ENCODE results near the gene RNF213.
A peak's percentile ranks its signal among the peaks of the same experiment; 100 is the strongest.

RNF213 gene

GRCh38 chr17:80263253-80264204 is 2.9 kb downstream of the RNF213 start:
- H3K9ac ChIP-seq (ENCODE audit: low read length), result peak overlapping the region; percentile 95
- peak overlapping the region; percentile 40 to 41 for H3K4ac ChIP-seq (ENCODE audit: low read depth in 1 of 2, low read length in 2 of 2)
- H3K27ac ChIP-seq (ENCODE audit: low read length, poor library complexity, severe bottlenecking), result peak overlapping the region; percentile 60
- H3K4me1 ChIP-seq (ENCODE audit: control insufficient read depth, insufficient read depth, low read depth, low read length), result peaks cover 36% of the 10 kb centered on the region
- H2BK12ac ChIP-seq (ENCODE audit: low read length in 2 of 2), result peak overlapping the region in 1 of 2 experiments; percentile 45
- H3K27me3 ChIP-seq (ENCODE audit: control insufficient read depth in 1 of 2, insufficient read depth in 1 of 2, low read length in 2 of 2), result no peaks in the 10 kb centered on the region
- H3K4me3 ChIP-seq (ENCODE audit: insufficient read depth in 1 of 2, low read depth in 1 of 2, low read length in 2 of 2), result peak overlapping the region in 1 of 2 experiments; percentile 88
- peak overlapping the region; percentile 41 for H3K4me2 ChIP-seq (ENCODE audit: low read length, poor library complexity, severe bottlenecking)
- H2BK120ac ChIP-seq (ENCODE audit: low read depth, low read length), result peak overlapping the region; percentile 68
- peak overlapping the region in 1 of 2 experiments; percentile 13 for H3K14ac ChIP-seq (ENCODE audit: low read length in 2 of 2)
- H4K91ac ChIP-seq (ENCODE audit: low read length), result peak overlapping the region; percentile 52
- WGBS, result 89% methylated on average over 15 of the region's 19 CpGs
- H4K8ac ChIP-seq (ENCODE audit: low read length), result peak overlapping the region; percentile 83
- H2BK15ac ChIP-seq (ENCODE audit: low read depth, poor library complexity, severe bottlenecking), result peak overlapping the region; percentile 21
- H2AK5ac ChIP-seq (ENCODE audit: low read length, severe bottlenecking), result peak overlapping the region; percentile 79
- peak; percentile 88 for DNase-seq
- no peak overlapping the region for H2AFZ ChIP-seq (ENCODE audit: low read depth, low read length)
- no peak overlapping the region for H3K23ac ChIP-seq (ENCODE audit: low read length in 2 of 2)
- H3K18ac ChIP-seq (ENCODE audit: low read depth in 1 of 2, low read length in 2 of 2), result peak overlapping the region; percentile 10 to 58
- H3K36me3 ChIP-seq (ENCODE audit: control insufficient read depth in 1 of 2, insufficient read depth in 2 of 2, low read depth in 1 of 2, low read length in 2 of 2), result peaks cover 17 to 36% of the 10 kb centered on the region in 2 experiments
- H3K9me3 ChIP-seq (ENCODE audit: control insufficient read depth, low read length), result no peaks in the 10 kb centered on the region
- H3K79me1 ChIP-seq (replicated peaks; ENCODE audit: low read length, poor library complexity, severe bottlenecking), result peaks cover 24% of the 10 kb centered on the region
- peak overlapping the region; percentile 37 for H2BK5ac ChIP-seq (ENCODE audit: low read depth, low read length, poor library complexity, severe bottlenecking)

DNA sequence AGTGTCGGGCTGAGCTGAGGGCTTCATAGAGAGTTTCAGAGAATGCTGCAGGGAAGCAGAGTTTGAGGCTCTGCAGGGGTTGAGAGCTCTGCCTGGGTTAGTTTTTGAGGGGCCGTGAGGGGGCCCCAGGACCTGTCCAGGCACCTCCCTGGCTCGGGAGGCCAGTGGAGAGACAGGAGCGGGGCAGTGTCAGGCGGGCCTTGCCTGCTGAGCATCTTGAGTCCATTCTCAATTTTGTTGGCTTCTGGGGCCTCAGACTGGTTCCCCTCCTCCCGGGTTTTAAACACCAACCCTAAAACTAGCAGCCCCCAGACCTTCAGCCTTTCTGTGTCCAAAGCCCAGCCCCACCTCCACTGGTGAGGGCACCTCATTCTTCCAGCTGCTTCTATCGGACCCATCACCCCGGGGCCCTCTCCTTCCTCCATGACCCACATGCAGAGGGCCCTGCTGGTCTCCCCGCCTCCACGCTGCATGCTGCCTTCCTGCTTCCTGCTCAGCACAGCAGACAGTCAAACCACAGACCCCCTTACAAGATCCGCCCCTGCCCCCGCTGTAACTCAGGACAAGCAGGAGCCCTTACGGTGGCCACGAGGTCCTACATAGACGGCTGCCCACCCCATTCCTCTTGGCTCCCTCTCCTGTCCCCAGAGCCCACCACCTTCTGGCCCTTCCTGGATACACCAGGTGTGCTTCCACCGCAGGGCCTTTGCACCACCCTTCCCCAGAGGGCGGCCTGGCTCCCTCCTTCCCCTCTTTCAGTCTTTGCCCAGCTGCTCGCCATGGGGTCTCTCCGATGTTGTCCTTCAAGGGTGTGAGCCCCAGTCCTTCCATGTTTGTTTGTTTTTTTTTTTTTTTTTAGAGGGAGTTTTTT is 3.8 kb downstream of the RNF213 start:
- Histone ChIP-seq H2AFZ (ENCODE audit: low read depth, low read length) (no peak overlapping the region), H4K91ac (ENCODE audit: low read length) (peak overlapping the region; percentile 37), H4K8ac (ENCODE audit: low read length) (no peak overlapping the region), H3K36me3 (ENCODE audit: control insufficient read depth in 1 of 2, insufficient read depth in 2 of 2, low read depth in 1 of 2, low read length in 2 of 2) (peaks cover 21 to 45% of the 10 kb centered on the region in 2 experiments), H3K9me3 (ENCODE audit: control insufficient read depth, low read length) (no peaks in the 10 kb centered on the region), H2BK15ac (ENCODE audit: low read depth, poor library complexity, severe bottlenecking) (no peak overlapping the region), H2BK120ac (ENCODE audit: low read depth, low read length) (no peak overlapping the region), H3K9ac (ENCODE audit: low read length) (peak overlapping the region; percentile 95), H3K27ac (ENCODE audit: low read length, poor library complexity, severe bottlenecking) (no peak overlapping the region), H3K23ac (ENCODE audit: low read length in 2 of 2) (no peak overlapping the region), H3K4me1 (ENCODE audit: control insufficient read depth, insufficient read depth, low read depth, low read length) (peaks cover 35% of the 10 kb centered on the region), H3K4me2 (ENCODE audit: low read length, poor library complexity, severe bottlenecking) (no peak overlapping the region), H3K18ac (ENCODE audit: low read depth in 1 of 2, low read length in 2 of 2) (no peak overlapping the region), H2AK5ac (ENCODE audit: low read length, severe bottlenecking) (peak overlapping the region; percentile 7), H3K27me3 (ENCODE audit: control insufficient read depth in 1 of 2, insufficient read depth in 1 of 2, low read length in 2 of 2) (no peaks in the 10 kb centered on the region), H3K4me3 (ENCODE audit: insufficient read depth in 1 of 2, low read depth in 1 of 2, low read length in 2 of 2) (peak overlapping the region in 1 of 2 experiments; percentile 88), H3K79me1 (replicated peaks; ENCODE audit: low read length, poor library complexity, severe bottlenecking) (peaks cover 28% of the 10 kb centered on the region), H3K4ac (ENCODE audit: low read depth in 1 of 2, low read length in 2 of 2) (no peak overlapping the region), H3K14ac (ENCODE audit: low read length in 2 of 2) (no peak overlapping the region), H2BK12ac (ENCODE audit: low read length in 2 of 2) (no peak overlapping the region), H2BK5ac (ENCODE audit: low read depth, low read length, poor library complexity, severe bottlenecking) (no peak overlapping the region)
- DNase-seq, result no peak
- 95% methylated on average over 17 of the region's 19 CpGs for WGBS

- H2BK5ac ChIP-seq (ENCODE audit: low read depth, low read length, poor library complexity, severe bottlenecking), result no peak overlapping the region
- no peak overlapping the region for H2AFZ ChIP-seq (ENCODE audit: low read depth, low read length)
- WGBS, result 97% methylated on average over 17 of the region's 17 CpGs
- no peak overlapping the region for H3K27ac ChIP-seq (ENCODE audit: low read length, poor library complexity, severe bottlenecking)
- H2BK120ac ChIP-seq (ENCODE audit: low read depth, low read length), result no peak overlapping the region
- H2BK15ac ChIP-seq (ENCODE audit: low read depth, poor library complexity, severe bottlenecking), result no peak overlapping the region
- no peak overlapping the region for H2AK5ac ChIP-seq (ENCODE audit: low read length, severe bottlenecking)
- peaks cover 26 to 54% of the 10 kb centered on the region in 2 experiments for H3K36me3 ChIP-seq (ENCODE audit: control insufficient read depth in 1 of 2, insufficient read depth in 2 of 2, low read depth in 1 of 2, low read length in 2 of 2)
- H2BK12ac ChIP-seq (ENCODE audit: low read length in 2 of 2), result no peak overlapping the region
- peaks cover 29% of the 10 kb centered on the region for H3K4me1 ChIP-seq (ENCODE audit: control insufficient read depth, insufficient read depth, low read depth, low read length)
- H3K14ac ChIP-seq (ENCODE audit: low read length in 2 of 2), result no peak overlapping the region
- no peak for DNase-seq
- H3K9ac ChIP-seq (ENCODE audit: low read length), result no peak overlapping the region
- H3K4me3 ChIP-seq (ENCODE audit: insufficient read depth in 1 of 2, low read depth in 1 of 2, low read length in 2 of 2), result no peak overlapping the region
- no peak overlapping the region for H3K18ac ChIP-seq (ENCODE audit: low read depth in 1 of 2, low read length in 2 of 2)
- H3K23ac ChIP-seq (ENCODE audit: low read length in 2 of 2), result no peak overlapping the region
- H3K4ac ChIP-seq (ENCODE audit: low read depth in 1 of 2, low read length in 2 of 2), result no peak overlapping the region
- H3K9me3 ChIP-seq (ENCODE audit: control insufficient read depth, low read length), result no peaks in the 10 kb centered on the region
- no peak overlapping the region for H4K8ac ChIP-seq (ENCODE audit: low read length)
- peaks cover 30% of the 10 kb centered on the region for H3K79me1 ChIP-seq (replicated peaks; ENCODE audit: low read length, poor library complexity, severe bottlenecking)
- H3K27me3 ChIP-seq (ENCODE audit: control insufficient read depth in 1 of 2, insufficient read depth in 1 of 2, low read length in 2 of 2), result no peaks in the 10 kb centered on the region
- H4K91ac ChIP-seq (ENCODE audit: low read length), result no peak overlapping the region
- no peak overlapping the region for H3K4me2 ChIP-seq (ENCODE audit: low read length, poor library complexity, severe bottlenecking)
Observed at GRCh38 chr17:80265205-80266068, 4.8 kb downstream of the RNF213 start.
